Uterus (tissue), 4 donors: ENCODE results near the gene SH2D4B. TPM values are rescaled to one million over a fixed set of nuclear protein-coding genes. Genes with fewer than 3 reads are reported as not detected.

Experiments
- DNase-seq, 2 donors: peaks; one replicate each; pipeline ENCODE4 v3.0.0-alpha.2; 2019 to 2020
- H3K27ac ChIP-seq, 2 donors: fragments of 200-600 bp; sonication (generic); 1 replicate in 1 of 2; 2 replicates in 1 of 2; pipeline ENCODE4 v1.5.1; 2016 to 2018
- H3K27me3 ChIP-seq, 2 donors: fragments of 200-600 bp; sonication (generic); one replicate each; pipeline ENCODE4 v1.5.1; 2018 to 2019; ENCODE audit warnings: control low read depth in 1 of 2
- H3K36me3 ChIP-seq, 2 donors: fragments of 200-600 bp; sonication (generic); one replicate each; pipeline ENCODE4 v1.5.1; 2019; ENCODE audit warnings: control low read depth in 1 of 2
- H3K4me1 ChIP-seq, 2 donors: fragments of 200-600 bp; sonication (generic); one replicate each; pipeline ENCODE4 v1.5.1; 2018 to 2019; ENCODE audit warnings: control low read depth in 1 of 2
- H3K4me3 ChIP-seq, 2 donors: fragments of 200-600 bp; sonication (generic); 1 replicate in 1 of 2; 2 replicates in 1 of 2; pipeline ENCODE4 v1.5.1; 2018 to 2019; ENCODE audit warnings: mild to moderate bottlenecking in 1 of 2
- H3K9me3 ChIP-seq, 2 donors: fragments of 200-600 bp; sonication (generic); one replicate each; pipeline ENCODE4 v1.5.1; 2019; ENCODE audit warnings: control low read depth in 1 of 2
- POLR2A ChIP-seq, 2 donors: fragments of 450-650 bp; IDR thresholded peaks; one replicate each; pipeline ENCODE4 v1.6.1; 2016; ENCODE audit warnings: antibody characterized with exemption in 2 of 2, mild to moderate bottlenecking in 1 of 2, moderate library complexity in 1 of 2
- intact Hi-C: fragments of 100-400 bp; cut with DNase I; formaldehyde crosslinking; loops from one replicate; pipeline ENCODE4 v1.15.1; 2023; ENCODE audit warnings: low total_unique reads
- total RNA-seq, 4 donors: library from RNA; depleted of rRNA in 3 of 4; stranded (reverse); fragments of >200 nt in 3 of 4; gene quantifications; one replicate each; pipeline versions ENCODE4 v1.1.0 to v1.2.4, GENCODE V29; 2014 to 2023
- TF ChIP-seq, protein P1 (sequence below), 4 experiments: fragments of 200-600 bp in 2 of 4; fragments of 450-650 bp in 2 of 4; sonication (generic) in 2 of 4; IDR thresholded peaks; one replicate each; pipeline ENCODE4 v1.5.1; 2016 to 2019; ENCODE audit warnings: antibody characterized with exemption in 4 of 4, mild to moderate bottlenecking in 2 of 4, moderate library complexity in 1 of 4
- donor health status: DM: yes; HTN: yes; CAD: no.

SH2D4B gene
- total RNA-seq, 4 donors from 2014 or later, result 0.40 to 1.4 TPM; not detected in 2

DNA sequence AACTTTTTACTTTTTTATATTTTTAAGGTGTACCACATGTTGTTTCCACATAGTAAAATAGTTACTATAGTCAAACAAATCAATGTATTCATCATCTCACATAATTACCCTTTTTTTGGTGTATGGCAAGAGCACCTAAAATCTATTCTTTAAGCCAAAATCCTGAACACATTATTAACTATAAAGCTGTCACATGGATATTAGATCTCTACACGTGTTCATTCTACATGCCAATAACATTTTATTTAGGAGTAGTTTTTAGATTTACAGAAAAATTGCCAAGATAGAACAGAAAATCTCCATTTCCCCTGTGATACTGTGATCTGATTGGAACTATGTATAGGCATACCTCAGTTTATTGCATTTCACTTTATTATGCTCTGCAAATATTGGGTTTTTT is 137.1 kb downstream of the SH2D4B start:
- no peaks in the 10 kb centered on the region for H3K4me1 ChIP-seq
- no peak for DNase-seq
- intact Hi-C loops, result no loop called here
- no peaks in the 10 kb centered on the region for H3K27me3 ChIP-seq
- H3K27ac ChIP-seq, result no peak overlapping the region
- TF ChIP-seq, protein P1, sequence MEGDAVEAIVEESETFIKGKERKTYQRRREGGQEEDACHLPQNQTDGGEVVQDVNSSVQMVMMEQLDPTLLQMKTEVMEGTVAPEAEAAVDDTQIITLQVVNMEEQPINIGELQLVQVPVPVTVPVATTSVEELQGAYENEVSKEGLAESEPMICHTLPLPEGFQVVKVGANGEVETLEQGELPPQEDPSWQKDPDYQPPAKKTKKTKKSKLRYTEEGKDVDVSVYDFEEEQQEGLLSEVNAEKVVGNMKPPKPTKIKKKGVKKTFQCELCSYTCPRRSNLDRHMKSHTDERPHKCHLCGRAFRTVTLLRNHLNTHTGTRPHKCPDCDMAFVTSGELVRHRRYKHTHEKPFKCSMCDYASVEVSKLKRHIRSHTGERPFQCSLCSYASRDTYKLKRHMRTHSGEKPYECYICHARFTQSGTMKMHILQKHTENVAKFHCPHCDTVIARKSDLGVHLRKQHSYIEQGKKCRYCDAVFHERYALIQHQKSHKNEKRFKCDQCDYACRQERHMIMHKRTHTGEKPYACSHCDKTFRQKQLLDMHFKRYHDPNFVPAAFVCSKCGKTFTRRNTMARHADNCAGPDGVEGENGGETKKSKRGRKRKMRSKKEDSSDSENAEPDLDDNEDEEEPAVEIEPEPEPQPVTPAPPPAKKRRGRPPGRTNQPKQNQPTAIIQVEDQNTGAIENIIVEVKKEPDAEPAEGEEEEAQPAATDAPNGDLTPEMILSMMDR (IDR thresholded peaks at IDR 0.05), result no peak
- no peak for TF ChIP-seq POLR2A (IDR thresholded peaks at IDR 0.05)
- H3K9me3 ChIP-seq, result no peaks in the 10 kb centered on the region
- no peak overlapping the region for H3K4me3 ChIP-seq
- H3K36me3 ChIP-seq, result no peaks in the 10 kb centered on the region

DNA sequence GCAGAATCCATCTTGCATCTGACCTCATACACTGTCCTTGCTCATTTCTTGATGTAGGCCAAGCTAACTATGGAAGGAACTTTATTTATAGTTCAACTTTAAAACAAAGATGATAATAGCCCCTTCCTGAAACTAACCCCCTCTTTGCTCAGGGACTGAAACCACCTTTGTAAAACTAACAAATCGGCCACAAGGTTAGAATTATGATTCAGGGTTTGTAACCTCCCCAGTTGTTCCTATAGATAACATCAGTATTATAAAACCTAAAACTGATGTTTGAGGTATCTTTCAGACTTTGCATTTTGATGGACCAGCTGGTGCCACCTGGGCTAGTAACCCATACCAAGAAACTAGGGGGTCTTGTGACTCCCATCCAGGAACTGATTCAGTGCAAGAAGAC is 143.4 kb downstream of the SH2D4B start:
- H3K27me3 ChIP-seq, result no peaks in the 10 kb centered on the region
- intact Hi-C loops, result no loop called here
- no peaks in the 10 kb centered on the region for H3K9me3 ChIP-seq
- no peaks in the 10 kb centered on the region for H3K4me1 ChIP-seq
- H3K4me3 ChIP-seq, result no peak overlapping the region
- TF ChIP-seq POLR2A (IDR thresholded peaks at IDR 0.05), result no peak
- TF ChIP-seq, protein P1 (IDR thresholded peaks at IDR 0.05), result no peak
- no peak overlapping the region for H3K27ac ChIP-seq
- H3K36me3 ChIP-seq, result no peaks in the 10 kb centered on the region
- no peak for DNase-seq

DNA sequence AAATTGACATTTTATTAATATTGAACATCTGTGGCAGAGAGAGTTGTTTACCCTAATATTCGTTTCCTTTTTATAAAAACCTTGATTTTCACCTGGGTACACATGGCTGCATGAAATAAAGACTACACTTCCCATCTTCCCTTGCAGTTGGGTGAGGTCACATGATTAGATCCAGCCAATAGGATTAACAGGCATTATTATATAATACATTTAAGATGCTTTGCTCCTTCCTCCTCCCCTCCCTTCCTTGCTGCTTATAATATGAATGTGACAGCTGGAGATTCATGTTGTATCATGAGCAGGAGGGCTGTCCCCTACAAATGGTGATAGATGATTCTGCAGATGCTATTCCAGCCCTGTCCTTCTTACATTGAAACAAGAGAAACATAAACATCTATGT is 146.6 kb downstream of the SH2D4B start:
- Histone ChIP-seq H3K27ac (no peak overlapping the region), H3K36me3 (no peaks in the 10 kb centered on the region), H3K4me1 (no peaks in the 10 kb centered on the region), H3K9me3 (no peaks in the 10 kb centered on the region), H3K27me3 (no peaks in the 10 kb centered on the region), H3K4me3 (no peak overlapping the region)
- TF ChIP-seq, protein P1 (IDR thresholded peaks at IDR 0.05), result no peak
- no peak for TF ChIP-seq POLR2A (IDR thresholded peaks at IDR 0.05)
- DNase-seq, result no peak
- intact Hi-C loops, result no loop called here

DNA sequence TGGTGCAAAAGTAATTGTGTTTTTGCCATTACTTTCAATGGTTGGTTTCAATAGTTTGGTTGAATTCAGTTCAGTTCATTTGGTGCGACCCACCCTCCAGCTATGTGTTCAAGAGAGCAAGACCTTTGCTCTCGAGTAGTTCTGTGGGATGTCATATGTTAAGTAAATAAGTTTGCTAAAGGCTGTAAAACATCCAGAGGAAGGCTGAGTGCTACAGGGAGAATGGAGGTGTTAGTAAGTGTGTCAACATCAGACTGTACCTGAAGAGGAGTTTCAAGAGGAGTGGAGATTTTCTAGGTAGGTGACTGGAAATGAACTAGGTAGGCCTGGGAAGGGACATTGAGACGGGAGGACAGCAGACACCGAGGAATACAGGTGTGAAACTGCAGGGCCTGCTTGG is 147.7 kb downstream of the SH2D4B start:
- Histone ChIP-seq H3K27me3 (no peaks in the 10 kb centered on the region), H3K4me3 (no peak overlapping the region), H3K9me3 (no peaks in the 10 kb centered on the region), H3K36me3 (no peaks in the 10 kb centered on the region), H3K4me1 (no peaks in the 10 kb centered on the region), H3K27ac (no peak overlapping the region)
- TF ChIP-seq, protein P1 (IDR thresholded peaks at IDR 0.05), result no peak
- TF ChIP-seq POLR2A (IDR thresholded peaks at IDR 0.05), result no peak
- intact Hi-C loops, result no loop called here
- DNase-seq, result no peak

DNA sequence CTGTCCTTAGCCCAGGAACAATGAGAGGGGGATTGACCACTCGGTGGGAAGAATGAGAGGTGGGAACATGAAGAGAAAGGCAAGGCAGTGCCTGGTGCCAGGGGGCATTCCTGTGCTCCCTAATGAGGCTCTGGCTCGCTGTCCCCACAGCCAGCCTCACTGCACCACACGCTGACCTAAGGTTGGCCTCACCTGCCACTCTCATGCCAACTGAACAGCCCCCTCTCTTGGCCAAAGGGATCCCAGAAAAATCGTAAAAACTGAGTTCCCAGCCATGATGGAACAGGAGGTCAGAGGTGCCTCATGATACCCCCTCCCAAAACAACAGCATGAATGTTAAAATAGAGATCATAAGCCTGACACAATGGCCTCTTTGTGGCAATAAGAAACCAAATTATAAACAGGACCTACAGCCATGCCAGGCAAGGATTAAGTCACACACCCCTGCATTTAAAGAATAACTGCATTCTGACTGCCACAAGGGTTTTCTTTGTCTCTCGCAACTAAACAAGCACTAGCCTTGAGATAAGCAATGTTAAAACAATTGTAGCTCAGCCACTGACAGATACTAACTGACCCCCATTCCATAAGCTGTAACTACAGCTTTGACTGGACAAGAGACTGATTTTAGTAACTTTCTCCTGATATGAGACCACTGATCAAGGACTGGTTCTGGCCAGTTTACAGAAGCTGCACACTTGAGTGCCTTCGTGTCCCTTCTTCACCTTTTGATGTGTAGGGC is 149.2 kb downstream of the SH2D4B start:
- Histone ChIP-seq H3K9me3 (no peaks in the 10 kb centered on the region), H3K27ac (no peak overlapping the region), H3K27me3 (no peaks in the 10 kb centered on the region), H3K36me3 (no peaks in the 10 kb centered on the region), H3K4me1 (no peaks in the 10 kb centered on the region), H3K4me3 (no peak overlapping the region)
- DNase-seq, result no peak
- intact Hi-C loops, result no loop called here
- TF ChIP-seq, protein P1 (IDR thresholded peaks at IDR 0.05), result no peak
- no peak for TF ChIP-seq POLR2A (IDR thresholded peaks at IDR 0.05)
